SU-DHL-6 (cell line): ENCODE data around the gene ATXN2.
"Not testable (repeated sequence)": the region's sequence is repeated elsewhere in the genome, so short reads cannot be mapped to it uniquely, and the experiment has no call there.

ENCODE experiments used
- H2AFZ ChIP-seq: fragments of 200-600 bp; sonication (generic); 2 replicates; pipeline ENCODE4 v1.6.1; 2014; ENCODE audit warnings: low read depth, mild to moderate bottlenecking, moderate library complexity, mixed read lengths, antibody characterized with exemption, low read length; ENCODE audit not compliant: severe bottlenecking
- H3F3A ChIP-seq: fragments of 200-600 bp; shearing (Covaris generic); 2 replicates; pipeline ENCODE4 v1.6.0; 2016; ENCODE audit warnings: antibody characterized with exemption, mild to moderate bottlenecking; ENCODE audit not compliant: insufficient read depth
- H3K27ac ChIP-seq: fragments of 200-600 bp; sonication (generic); 2 replicates; pipeline ENCODE4 v1.5.1; 2016; ENCODE audit warnings: low read depth, mild to moderate bottlenecking, low read length, moderate library complexity, mixed read lengths
- H3K27me3 ChIP-seq: fragments of 200-600 bp; sonication (generic), shearing (Covaris generic); 2 replicates; pipeline ENCODE4 v1.6.0; 2014; ENCODE audit warnings: mild to moderate bottlenecking, low read length
- H3K36me3 ChIP-seq: fragments of 200-600 bp; sonication (generic); 2 replicates; pipeline ENCODE4 v1.6.1; 2014; ENCODE audit warnings: mild to moderate bottlenecking, low read length, mixed read lengths
- H3K4me2 ChIP-seq: fragments of 300-600, 200-600 bp; shearing (Covaris generic), sonication (generic); 2 replicates; pipeline ENCODE4 v1.6.0; 2014; ENCODE audit warnings: low read length, low read depth, mild to moderate bottlenecking; ENCODE audit not compliant: poor library complexity, severe bottlenecking
- H3K4me3 ChIP-seq: fragments of 200-600 bp; sonication (generic); 2 replicates; pipeline ENCODE4 v1.5.1; 2014; ENCODE audit warnings: antibody characterized with exemption, low read length, mild to moderate bottlenecking, mixed read lengths; ENCODE audit not compliant: insufficient read depth, poor library complexity, severe bottlenecking
- H3K79me2 ChIP-seq: fragments of 200-600 bp; sonication (generic); 2 replicates; pipeline ENCODE4 v1.6.1; 2014; ENCODE audit warnings: mild to moderate bottlenecking, low read length, moderate library complexity; ENCODE audit not compliant: insufficient read depth
- H3K9ac ChIP-seq: fragments of 200-600 bp; sonication (generic); 2 replicates; pipeline ENCODE4 v1.7.0; 2014; ENCODE audit warnings: mild to moderate bottlenecking, low read length
- H3K9me2 ChIP-seq: fragments of 200-600 bp; sonication (generic); replicated peaks from 2 replicates; pipeline ENCODE4 v1.6.1; 2014; ENCODE audit warnings: low read length; ENCODE audit not compliant: insufficient read depth
- H3K9me3 ChIP-seq: fragments of 200-600 bp; sonication (generic); 2 replicates; pipeline ENCODE4 v1.6.1; 2014; ENCODE audit warnings: low read length, mixed read lengths; ENCODE audit not compliant: insufficient read depth
- H4K20me1 ChIP-seq: fragments of 200-600 bp; sonication (generic); 2 replicates; pipeline ENCODE4 v1.6.1; 2014; ENCODE audit warnings: low read depth, mild to moderate bottlenecking, antibody characterized with exemption, low read length, moderate library complexity, mixed read lengths
- CTCF ChIP-seq: fragments of 200-600 bp; sonication (generic); IDR thresholded peaks from one replicate; pipeline ENCODE4 v1.5.1; 2017; ENCODE audit warnings: antibody characterized with exemption, mild to moderate bottlenecking, low read length, moderate library complexity; ENCODE audit not compliant: insufficient read depth, poor library complexity, severe bottlenecking
- EZH2phosphoT487 ChIP-seq: fragments of 200-600 bp; sonication (generic), shearing (Covaris generic); conservative IDR thresholded peaks from 2 replicates; pipeline ENCODE4 v1.6.1; 2018; ENCODE audit warnings: mild to moderate bottlenecking, antibody characterized with exemption, low read length, moderate library complexity, mixed read lengths

The ATXN2 gene

GRCh38 chr12:111519083-111519482 is 80.0 kb downstream of the ATXN2 start:
- Histone ChIP-seq H3K36me3 (peaks cover 52% of the 10 kb centered on the region), H3K4me2 (no peak overlapping the region), H3K9me3 (no peaks in the 10 kb centered on the region), H3K9ac (no peak overlapping the region), H3K79me2 (no peaks in the 10 kb centered on the region), H3F3A (peaks cover 9% of the 10 kb centered on the region), H3K27ac (no peak overlapping the region), H4K20me1 (no peaks in the 10 kb centered on the region), H3K9me2 (no peaks in the 10 kb centered on the region), H3K4me3 (no peak overlapping the region), H3K27me3 (no peaks in the 10 kb centered on the region), H2AFZ (no peak overlapping the region)
- TF ChIP-seq CTCF (no peak), EZH2phosphoT487 (no peak)

GRCh38 chr12:111507719-111508118 is 91.4 kb downstream of the ATXN2 start:
- Histone ChIP-seq H3K36me3 (peaks cover 20% of the 10 kb centered on the region), H3F3A (peaks cover 10% of the 10 kb centered on the region; the same call in 1 of the 2 replicates)
- H3K27ac ChIP-seq, H3K9me3 ChIP-seq, H4K20me1 ChIP-seq, H3K4me3 ChIP-seq, H3K9ac ChIP-seq, H3K4me2 ChIP-seq, H3K79me2 ChIP-seq, H3K9me2 ChIP-seq, H2AFZ ChIP-seq, H3K27me3 ChIP-seq: not testable (repeated sequence)

- peaks cover 19% of the 10 kb centered on the region for H3K36me3 ChIP-seq
Measured at GRCh38 chr12:111507258-111507657, 91.9 kb downstream of the ATXN2 start.

GRCh38 chr12:111506260-111506659 is 92.9 kb downstream of the ATXN2 start:
- H3K9ac ChIP-seq, result no peak overlapping the region
- H3K4me2 ChIP-seq, result no peak overlapping the region
- H3F3A ChIP-seq, result peaks cover 10% of the 10 kb centered on the region; the same call in 1 of the 2 replicates
- no peaks in the 10 kb centered on the region for H3K9me3 ChIP-seq
- H3K9me2 ChIP-seq, result no peaks in the 10 kb centered on the region
- no peaks in the 10 kb centered on the region for H4K20me1 ChIP-seq
- no peak overlapping the region for H3K4me3 ChIP-seq
- H3K79me2 ChIP-seq, result no peaks in the 10 kb centered on the region
- TF ChIP-seq CTCF (no peak), EZH2phosphoT487 (no peak)
- no peak overlapping the region for H2AFZ ChIP-seq
- H3K27me3 ChIP-seq, result no peaks in the 10 kb centered on the region
- peaks cover 19% of the 10 kb centered on the region for H3K36me3 ChIP-seq
- H3K27ac ChIP-seq, result no peak overlapping the region

More at GRCh38 chr12:111507258-111507657, 91.9 kb downstream of the ATXN2 start:
- H3F3A ChIP-seq, result peaks cover 10% of the 10 kb centered on the region; the same call in 1 of the 2 replicates
- not testable (repeated sequence) for H3K9me2 ChIP-seq, H3K9me3 ChIP-seq, H3K4me2 ChIP-seq, H3K4me3 ChIP-seq, H3K27ac ChIP-seq, H3K9ac ChIP-seq, H2AFZ ChIP-seq, H3K27me3 ChIP-seq, H4K20me1 ChIP-seq, H3K79me2 ChIP-seq
